HepG2 (cell line): ENCODE results near the gene TBC1D21.

ENCODE experiments used
- ATF4 ChIP-seq, 2 experiments: fragments of 450-650 bp in 1 of 2; sonication (generic) in 1 of 2; formaldehyde crosslinking; IDR thresholded peaks; 2 replicates each; pipeline versions ENCODE4 v1.5.0 to v1.8.0; 2020 to 2022; ENCODE audit warnings: mild to moderate bottlenecking in 1 of 2, missing genetic modification reagents in 1 of 2
- HOXD1 ChIP-seq: sonication (generic); formaldehyde crosslinking; IDR thresholded peaks from 2 replicates; pipeline ENCODE4 v1.5.0; 2020; ENCODE audit warnings: missing genetic modification reagents
- JUN ChIP-seq: sonication (generic); formaldehyde crosslinking; IDR thresholded peaks from 2 replicates; pipeline ENCODE4 v1.4.0; 2020; ENCODE audit warnings: mild to moderate bottlenecking, missing genetic modification reagents
- MZF1 ChIP-seq: sonication (generic); formaldehyde crosslinking; IDR thresholded peaks from 2 replicates; pipeline ENCODE4 v1.8.1; 2023; ENCODE audit warnings: mild to moderate bottlenecking, missing genetic modification reagents, borderline replicate concordance
- PRPF4 ChIP-seq: fragments of 200-400 bp; formaldehyde crosslinking; IDR thresholded peaks from 2 replicates; pipeline ENCODE4 v1.6.1; 2016; ENCODE audit warnings: low read length, low read depth; ENCODE audit not compliant: poor library complexity, severe bottlenecking
- SP1 ChIP-seq, 2 experiments: fragments of 450-650 bp in 1 of 2; sonication (generic) in 1 of 2; formaldehyde crosslinking in 1 of 2; IDR thresholded peaks; 2 replicates each; pipeline versions ENCODE4 v1.4.0 to v1.6.1; 2016 to 2020; ENCODE audit warnings: missing genetic modification reagents in 1 of 2
- TGIF2 ChIP-seq: IDR thresholded peaks from 2 replicates; pipeline ENCODE4 v1.6.1; 2016; ENCODE audit warnings: control low read depth, missing compliant biosample characterization
- ZNF589 ChIP-seq: sonication (generic); formaldehyde crosslinking; conservative IDR thresholded peaks from 2 replicates; pipeline ENCODE4 v1.8.0; 2022; ENCODE audit warnings: mild to moderate bottlenecking, moderate library complexity, missing genetic modification reagents
- TF ChIP-seq, protein P1 (sequence below): sonication (generic); formaldehyde crosslinking; IDR thresholded peaks from 2 replicates; pipeline ENCODE4 v1.5.0; 2020; ENCODE audit warnings: mild to moderate bottlenecking, missing genetic modification reagents, moderate library complexity

- TF ChIP-seq PRPF4 (no peak), TGIF2 (no peak), ZNF589 (CRISPR knock-in tag) (no peak), JUN (CRISPR knock-in tag) (no peak), MZF1 (CRISPR knock-in tag) (no peak), ATF4 (CRISPR knock-in tag; IDR thresholded peaks at IDR 0.05) (no peak), SP1 (IDR thresholded peaks at IDR 0.05) (no peak), SP1 (CRISPR knock-in tag; IDR thresholded peaks at IDR 0.05) (no peak), HOXD1 (CRISPR knock-in tag) (no peak)
- TF ChIP-seq, protein P1, sequence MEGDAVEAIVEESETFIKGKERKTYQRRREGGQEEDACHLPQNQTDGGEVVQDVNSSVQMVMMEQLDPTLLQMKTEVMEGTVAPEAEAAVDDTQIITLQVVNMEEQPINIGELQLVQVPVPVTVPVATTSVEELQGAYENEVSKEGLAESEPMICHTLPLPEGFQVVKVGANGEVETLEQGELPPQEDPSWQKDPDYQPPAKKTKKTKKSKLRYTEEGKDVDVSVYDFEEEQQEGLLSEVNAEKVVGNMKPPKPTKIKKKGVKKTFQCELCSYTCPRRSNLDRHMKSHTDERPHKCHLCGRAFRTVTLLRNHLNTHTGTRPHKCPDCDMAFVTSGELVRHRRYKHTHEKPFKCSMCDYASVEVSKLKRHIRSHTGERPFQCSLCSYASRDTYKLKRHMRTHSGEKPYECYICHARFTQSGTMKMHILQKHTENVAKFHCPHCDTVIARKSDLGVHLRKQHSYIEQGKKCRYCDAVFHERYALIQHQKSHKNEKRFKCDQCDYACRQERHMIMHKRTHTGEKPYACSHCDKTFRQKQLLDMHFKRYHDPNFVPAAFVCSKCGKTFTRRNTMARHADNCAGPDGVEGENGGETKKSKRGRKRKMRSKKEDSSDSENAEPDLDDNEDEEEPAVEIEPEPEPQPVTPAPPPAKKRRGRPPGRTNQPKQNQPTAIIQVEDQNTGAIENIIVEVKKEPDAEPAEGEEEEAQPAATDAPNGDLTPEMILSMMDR (CRISPR knock-in tag): no peak
Measured at GRCh38 chr15:73936181-73936580, 62.8 kb downstream of the TBC1D21 start.
